ENCODE measurements around the gene SRSF3. TPM values are rescaled to one million over a fixed set of nuclear protein-coding genes. Genes with fewer than 3 reads are reported as not detected.

Gene SRSF3
- polyA plus RNA-seq, 1 donor from 2014 or later, result 393 TPM

- no peaks in the 10 kb centered on the region for H3K27me3 ChIP-seq (ENCODE audit: insufficient read depth, low read depth, low read length)
- H3K9me3 ChIP-seq (ENCODE audit: low read length), result no peaks in the 10 kb centered on the region
- no peaks in the 10 kb centered on the region for H3F3A ChIP-seq (ENCODE audit: insufficient read depth, low read length, poor library complexity, severe bottlenecking)
- TF ChIP-seq EP300 (conservative IDR thresholded peaks at IDR 0.05; ENCODE audit: poor library complexity, severe bottlenecking) (no peak), MXI1 (conservative IDR thresholded peaks at IDR 0.05; ENCODE audit: poor library complexity, severe bottlenecking) (no peak), REST (IDR thresholded peaks at IDR 0.05; ENCODE audit: borderline replicate concordance) (no peak), TAF1 (IDR thresholded peaks at IDR 0.05; ENCODE audit: low read depth) (no peak), CTCF (IDR thresholded peaks at IDR 0.05; ENCODE audit: poor library complexity, severe bottlenecking) (no peak), RAD21 (conservative IDR thresholded peaks at IDR 0.05) (no peak), POLR2AphosphoS5 (IDR thresholded peaks at IDR 0.05) (no peak), EZH2 (IDR thresholded peaks at IDR 0.05; ENCODE audit: borderline replicate concordance, insufficient read depth, low read length, poor library complexity, severe bottlenecking) (no peak), SMC3 (conservative IDR thresholded peaks at IDR 0.05; ENCODE audit: poor library complexity) (no peak)
- no peaks in the 10 kb centered on the region for H3K9me2 ChIP-seq (ENCODE audit: insufficient read depth, low read length)
- peak overlapping the region; percentile 93 for H3K9ac ChIP-seq (ENCODE audit: low read length)
- H3K4me2 ChIP-seq (ENCODE audit: low read length), result no peak overlapping the region
- peak overlapping the region; percentile 91 for H3K27ac ChIP-seq (ENCODE audit: low read length)
- no peaks in the 10 kb centered on the region for H3K36me3 ChIP-seq (ENCODE audit: insufficient read depth, low read length)
- H2AFZ ChIP-seq (ENCODE audit: low read depth, low read length), result no peak overlapping the region
- no peaks in the 10 kb centered on the region for H4K20me1 ChIP-seq (ENCODE audit: insufficient read depth)
- peak overlapping the region; percentile 88 for H3K4me3 ChIP-seq (ENCODE audit: low read length)
- H3K79me2 ChIP-seq (replicated peaks; ENCODE audit: insufficient read depth, low read length), result peaks cover 38% of the 10 kb centered on the region
Observed at GRCh38 chr6:36547646-36548400, 46.3 kb upstream of the SRSF3 start.

- Histone ChIP-seq H3K9me2 (ENCODE audit: insufficient read depth, low read length) (no peaks in the 10 kb centered on the region), H3F3A (ENCODE audit: insufficient read depth, low read length, poor library complexity, severe bottlenecking) (no peaks in the 10 kb centered on the region), H3K4me2 (ENCODE audit: low read length) (no peak overlapping the region), H2AFZ (ENCODE audit: low read depth, low read length) (no peak overlapping the region), H3K36me3 (ENCODE audit: insufficient read depth, low read length) (no peaks in the 10 kb centered on the region), H3K27ac (ENCODE audit: low read length) (no peak overlapping the region), H3K9me3 (ENCODE audit: low read length) (no peaks in the 10 kb centered on the region), H4K20me1 (ENCODE audit: insufficient read depth) (no peaks in the 10 kb centered on the region), H3K79me2 (replicated peaks; ENCODE audit: insufficient read depth, low read length) (peaks cover 34% of the 10 kb centered on the region), H3K27me3 (ENCODE audit: insufficient read depth, low read depth, low read length) (no peaks in the 10 kb centered on the region), H3K4me3 (ENCODE audit: low read length) (no peak overlapping the region), H3K9ac (ENCODE audit: low read length) (no peak overlapping the region)
- no peak for TF ChIP-seq RAD21 (conservative IDR thresholded peaks at IDR 0.05)
- no peak for TF ChIP-seq TAF1 (IDR thresholded peaks at IDR 0.05; ENCODE audit: low read depth)
- TF ChIP-seq EZH2 (IDR thresholded peaks at IDR 0.05; ENCODE audit: borderline replicate concordance, insufficient read depth, low read length, poor library complexity, severe bottlenecking), result no peak
- TF ChIP-seq REST (IDR thresholded peaks at IDR 0.05; ENCODE audit: borderline replicate concordance), result no peak
- no peak for TF ChIP-seq SMC3 (conservative IDR thresholded peaks at IDR 0.05; ENCODE audit: poor library complexity)
- TF ChIP-seq MXI1 (conservative IDR thresholded peaks at IDR 0.05; ENCODE audit: poor library complexity, severe bottlenecking), result no peak
- TF ChIP-seq EP300 (conservative IDR thresholded peaks at IDR 0.05; ENCODE audit: poor library complexity, severe bottlenecking), result no peak
- TF ChIP-seq POLR2AphosphoS5 (IDR thresholded peaks at IDR 0.05), result no peak
Observed at GRCh38 chr6:36548401-36548743, 45.8 kb upstream of the SRSF3 start.
